Measurements from ENCODE around the gene SDCCAG8.

Gene SDCCAG8

DNA sequence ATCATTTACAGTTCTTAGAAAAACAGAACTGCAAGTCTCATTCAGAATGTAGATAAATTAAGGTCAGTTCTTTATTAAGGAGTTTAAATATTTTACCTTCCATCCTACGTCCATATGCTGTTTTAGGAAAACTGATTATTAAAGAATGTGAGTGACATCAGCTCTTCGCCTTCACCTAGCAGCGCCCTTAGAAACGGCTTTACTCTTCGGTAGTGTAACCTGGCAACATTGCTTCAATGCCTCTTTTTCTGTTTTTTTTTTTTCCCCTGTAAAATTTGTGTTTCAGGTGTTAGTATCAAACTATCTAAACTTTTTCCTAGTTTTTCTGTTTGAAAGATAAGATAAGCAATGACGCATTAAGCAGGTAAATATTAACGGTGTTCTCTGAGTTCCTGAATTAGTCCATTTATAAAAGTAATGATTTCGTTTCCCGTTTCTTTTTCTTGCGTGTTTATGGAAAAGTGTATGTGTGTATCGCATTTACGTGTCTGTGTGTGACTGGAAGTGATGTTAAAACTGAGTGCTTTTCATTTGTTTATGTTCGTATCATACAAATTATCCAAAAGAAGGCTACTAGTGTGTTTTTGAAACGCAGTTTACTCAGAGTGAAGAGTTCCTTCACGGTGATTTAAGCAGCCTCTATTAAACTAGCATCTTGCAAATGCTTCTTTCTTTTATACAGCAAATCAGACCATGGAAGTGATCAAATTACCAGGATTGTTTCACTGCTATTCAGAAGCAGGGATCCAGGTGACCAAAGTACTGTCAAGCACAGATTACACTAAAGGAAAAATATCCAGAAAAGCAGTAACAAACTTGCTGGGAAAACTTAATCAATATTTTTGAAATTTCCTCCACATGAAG lies 139.0 kb downstream of the SDCCAG8 start:
- no peak for DNase-seq

DNA sequence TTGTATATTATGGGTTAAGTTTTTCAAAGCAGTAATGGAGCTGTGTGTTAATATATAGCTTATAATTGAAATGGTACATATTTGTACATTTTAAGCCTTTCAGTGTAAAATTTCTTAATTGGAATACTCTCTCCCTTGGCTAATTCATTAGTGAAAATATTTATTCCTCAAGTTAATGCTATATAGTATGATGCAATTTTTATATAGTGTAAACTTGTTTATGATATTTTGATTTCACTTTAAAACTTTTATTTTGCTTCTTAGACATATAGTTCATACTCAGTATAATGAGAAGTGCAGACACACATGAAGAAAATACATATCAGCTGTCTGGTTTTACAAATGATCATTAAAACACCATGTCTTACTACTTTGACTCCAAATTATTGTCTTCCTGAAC lies 140.6 kb downstream of the SDCCAG8 start:
- DNase-seq, result no peak

DNA sequence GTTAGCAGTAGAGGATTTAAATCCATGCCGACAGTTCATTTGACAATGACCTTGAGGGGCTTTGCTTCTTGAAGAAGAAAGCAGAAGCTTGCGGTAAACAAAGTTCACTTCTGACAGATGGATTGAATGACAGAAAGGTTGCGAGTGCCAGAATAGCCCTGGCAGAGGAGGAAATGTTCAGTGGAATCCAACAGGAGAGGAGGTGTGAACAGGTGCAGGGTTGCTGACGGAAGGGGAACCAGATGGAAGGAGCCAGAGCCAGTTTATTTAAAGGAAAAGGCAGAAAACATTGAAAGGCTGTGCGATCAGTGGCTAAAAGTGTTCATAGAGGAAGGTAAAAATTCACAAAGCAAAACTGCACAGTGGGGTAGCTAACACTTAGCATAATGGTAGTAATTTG lies 141.0 kb downstream of the SDCCAG8 start:
- DNase-seq, result no peak

DNA sequence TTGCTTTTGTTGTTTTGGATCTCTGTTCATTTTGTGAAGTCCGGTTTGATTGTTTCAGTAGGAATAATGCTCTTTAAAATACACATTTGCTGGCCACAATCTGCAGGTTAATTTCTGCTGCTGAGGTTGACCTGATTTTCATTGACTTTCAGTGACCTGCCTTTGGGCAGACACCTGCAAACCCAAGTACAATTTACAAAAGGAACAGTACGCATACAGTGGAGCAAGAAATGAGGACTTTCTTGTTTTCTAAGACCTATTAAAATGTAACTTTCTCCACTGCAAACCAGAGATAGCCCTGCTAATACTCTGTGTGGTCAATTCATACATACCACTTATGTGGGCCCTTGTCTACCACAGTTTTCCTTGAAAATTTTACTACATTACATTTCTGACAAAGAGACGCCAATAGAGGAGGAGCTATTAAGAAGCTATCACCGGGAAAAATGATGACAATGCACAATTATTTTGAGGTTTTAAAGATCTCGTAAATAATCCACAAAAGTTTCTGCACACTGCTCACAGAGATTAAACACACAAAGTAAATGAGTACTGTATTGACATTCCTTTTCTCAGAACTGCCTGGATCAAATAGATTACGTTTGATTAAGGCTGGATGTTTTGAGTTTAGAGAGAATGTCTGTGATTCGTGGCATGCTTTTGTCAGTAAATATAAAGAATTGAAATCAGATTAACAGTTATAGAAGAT lies 141.9 kb downstream of the SDCCAG8 start:
- no peak for DNase-seq

DNA sequence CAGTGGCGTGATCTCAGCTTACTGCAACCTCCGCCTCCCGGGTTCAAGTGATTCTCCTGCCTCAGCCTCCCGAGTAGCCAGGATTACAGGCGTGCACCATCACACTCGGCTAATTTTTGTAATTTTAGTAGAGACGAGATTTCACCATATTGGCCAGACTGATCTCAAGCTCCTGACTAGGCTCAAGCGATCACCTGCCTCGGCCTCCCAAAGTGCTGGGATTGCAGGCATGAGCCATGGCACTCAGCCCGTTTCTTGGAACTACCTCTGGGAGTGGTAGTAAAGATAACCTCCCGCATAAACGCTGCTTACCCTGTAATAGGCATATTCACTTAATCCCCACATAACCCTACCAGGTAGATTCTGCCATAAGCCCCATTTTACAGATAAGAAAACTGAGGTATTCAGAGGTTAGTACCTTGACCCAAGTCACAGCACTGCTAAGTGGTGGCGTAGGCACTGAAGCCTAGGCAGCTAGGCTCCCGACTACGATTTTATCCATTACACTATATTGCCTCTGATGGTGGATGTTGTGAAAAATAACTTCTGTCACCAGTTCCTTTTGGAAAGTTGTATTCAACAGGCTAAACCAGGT lies 143.8 kb downstream of the SDCCAG8 start:
- DNase-seq, result no peak

DNA sequence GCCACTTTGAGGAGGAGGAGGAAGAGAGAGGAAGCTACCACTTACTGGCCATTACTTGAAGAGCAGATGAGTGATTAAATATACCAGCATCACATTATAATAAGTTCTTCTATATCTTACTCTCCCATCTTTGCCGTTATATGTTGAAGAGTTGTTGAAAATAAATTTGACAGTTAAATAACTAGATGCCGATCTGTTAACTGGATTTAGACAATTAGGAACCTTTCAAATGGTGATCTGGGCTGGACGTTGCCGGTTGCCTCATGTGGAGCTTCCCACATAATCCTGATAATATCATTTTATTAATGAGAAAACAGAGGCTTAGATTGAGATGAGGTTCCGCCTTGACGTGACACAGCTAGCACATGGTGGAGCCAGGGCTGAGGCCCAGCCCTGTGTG lies 147.0 kb downstream of the SDCCAG8 start:
- DNase-seq, result no peak

DNA sequence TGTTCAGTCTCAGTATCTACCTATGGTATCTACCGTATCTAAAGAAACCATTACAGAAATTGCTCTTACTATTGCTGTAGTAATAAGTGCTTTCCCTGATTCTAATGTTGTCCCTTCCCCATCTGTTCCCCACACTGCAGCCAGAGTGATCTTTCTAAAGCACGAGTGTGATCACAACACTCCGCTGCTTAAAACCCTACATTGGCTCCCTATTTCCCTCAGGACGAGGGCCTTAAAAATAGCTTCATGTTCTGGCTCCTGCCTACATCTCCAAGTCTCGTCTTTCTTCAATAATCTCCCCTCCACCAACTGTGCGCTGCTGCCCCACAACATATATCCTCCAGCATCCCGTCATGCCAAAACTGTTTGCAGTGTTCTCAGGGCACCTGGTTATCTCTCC lies 150.6 kb downstream of the SDCCAG8 start:
- DNase-seq, result no peak

DNA sequence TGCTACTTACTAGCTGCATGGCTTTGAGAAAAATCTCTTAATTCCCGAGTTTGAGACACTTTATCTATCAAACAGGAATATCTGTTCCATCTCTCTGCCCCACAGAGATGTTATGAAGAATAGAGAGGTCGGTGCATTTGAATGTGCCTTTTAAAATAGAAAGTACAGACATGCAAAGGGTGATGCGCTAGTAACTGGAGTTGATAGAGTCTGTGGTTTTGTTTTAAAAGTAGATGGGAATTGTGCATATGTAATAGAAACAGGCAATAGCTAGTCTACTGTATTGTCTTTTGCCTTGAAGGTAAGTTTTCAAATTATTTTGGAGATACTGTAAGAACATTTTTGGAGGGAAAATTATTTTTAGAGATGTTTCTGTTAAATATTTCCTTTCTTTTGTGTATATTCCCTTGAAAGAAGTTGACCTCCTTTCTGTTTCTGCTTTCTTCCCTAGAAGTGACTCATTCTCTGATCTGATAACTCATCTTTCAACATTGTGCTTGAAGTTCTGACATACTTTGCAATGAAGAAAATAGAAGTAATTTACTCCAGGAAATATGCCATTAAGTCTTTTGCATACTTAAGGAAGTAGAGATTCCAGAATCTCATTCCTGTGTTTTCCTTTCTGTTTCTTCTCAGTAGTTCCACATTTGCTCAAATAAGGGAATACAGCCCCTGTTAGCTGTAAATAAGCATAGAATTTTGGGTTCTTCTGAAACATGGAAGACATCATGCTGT lies 151.6 kb downstream of the SDCCAG8 start:
- no peak for DNase-seq

DNA sequence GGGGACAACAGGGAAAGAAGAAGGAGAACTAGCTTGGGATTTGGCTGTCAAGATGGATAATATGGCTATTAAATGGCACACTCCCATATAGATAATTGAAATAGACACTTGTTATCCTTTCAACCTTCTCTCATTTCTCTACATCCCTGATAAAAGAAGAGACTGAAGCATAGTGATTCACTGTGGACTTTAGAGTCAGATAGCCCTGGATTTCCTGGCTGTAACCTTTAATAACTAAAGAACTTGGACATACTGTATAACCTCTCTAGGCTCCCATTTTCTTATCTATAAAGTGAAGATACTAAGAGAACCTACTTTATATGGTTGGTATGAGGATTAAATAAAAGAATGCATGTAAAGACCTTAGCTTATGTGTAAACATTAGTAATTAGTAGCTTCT lies 152.6 kb downstream of the SDCCAG8 start:
- DNase-seq, result no peak

DNA sequence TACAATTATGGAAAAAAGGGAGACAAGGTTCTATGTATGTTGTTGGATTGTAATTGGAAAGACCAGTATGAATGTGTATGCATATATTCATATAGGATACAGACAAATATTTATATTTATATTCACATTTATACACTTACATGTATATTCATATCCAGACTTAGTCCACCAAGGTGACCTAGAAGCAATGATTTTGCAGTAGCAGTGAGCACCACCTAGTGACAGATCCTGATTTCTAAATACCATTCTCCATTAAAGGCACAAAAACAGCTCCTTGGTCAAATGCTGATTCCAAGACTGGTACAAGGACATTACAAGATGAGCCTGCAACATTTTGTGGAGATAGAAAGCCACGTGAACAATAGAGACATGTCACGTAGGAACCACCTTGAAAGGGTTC lies 153.4 kb downstream of the SDCCAG8 start:
- no peak for DNase-seq

DNA sequence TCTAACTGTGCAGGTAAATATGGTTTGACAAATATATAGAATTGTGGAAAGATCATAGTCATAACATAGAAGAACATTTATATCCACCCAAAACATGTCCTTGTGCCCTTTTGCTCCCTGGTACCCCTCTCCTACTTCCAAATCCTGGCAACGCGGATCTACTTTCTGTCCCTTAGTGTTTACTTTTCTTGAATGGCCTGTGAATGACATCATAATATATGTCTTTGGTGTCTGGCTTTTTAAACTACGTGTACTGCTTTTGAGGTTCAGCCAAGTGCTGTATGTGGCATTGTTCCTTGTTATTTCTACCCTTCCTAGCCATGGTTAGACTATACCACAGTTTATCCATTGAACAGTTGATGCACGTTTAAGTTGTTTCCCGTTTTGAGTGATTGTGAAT lies 155.6 kb downstream of the SDCCAG8 start:
- DNase-seq, result peak; percentile 29

DNA sequence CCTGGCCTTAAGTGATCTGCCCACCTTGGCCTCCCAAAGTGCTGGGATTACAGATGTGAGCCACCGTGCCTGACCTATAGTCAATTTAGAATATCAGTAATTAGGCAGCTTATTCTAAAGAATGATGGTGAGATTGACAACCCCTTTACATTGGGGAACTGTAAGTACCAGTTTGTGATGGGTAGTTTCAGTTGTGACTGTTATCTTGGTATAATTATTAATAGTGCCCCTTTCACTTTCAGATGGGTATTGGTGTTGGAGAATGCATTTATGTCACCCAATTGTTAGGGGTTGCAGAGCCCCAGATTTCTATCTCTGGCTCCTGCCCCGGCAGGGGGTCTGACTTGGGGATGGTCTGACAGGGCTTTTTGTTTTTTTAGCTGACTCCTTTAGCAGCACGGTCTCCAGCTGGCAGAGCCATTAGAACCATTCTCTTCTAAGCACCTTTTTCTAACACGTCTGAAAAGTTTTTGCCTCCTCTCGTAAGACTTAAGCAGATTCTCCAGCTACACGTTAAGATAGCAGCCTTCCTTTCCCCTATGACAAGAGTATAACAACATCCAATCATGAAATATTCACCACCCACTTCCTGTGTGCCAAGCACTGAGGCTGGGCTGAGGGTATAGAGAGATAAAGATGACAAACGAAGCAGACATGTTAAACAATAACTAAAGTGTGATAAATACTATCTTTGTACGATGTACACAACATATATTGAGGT lies 157.8 kb downstream of the SDCCAG8 start:
- no peak for DNase-seq

DNA sequence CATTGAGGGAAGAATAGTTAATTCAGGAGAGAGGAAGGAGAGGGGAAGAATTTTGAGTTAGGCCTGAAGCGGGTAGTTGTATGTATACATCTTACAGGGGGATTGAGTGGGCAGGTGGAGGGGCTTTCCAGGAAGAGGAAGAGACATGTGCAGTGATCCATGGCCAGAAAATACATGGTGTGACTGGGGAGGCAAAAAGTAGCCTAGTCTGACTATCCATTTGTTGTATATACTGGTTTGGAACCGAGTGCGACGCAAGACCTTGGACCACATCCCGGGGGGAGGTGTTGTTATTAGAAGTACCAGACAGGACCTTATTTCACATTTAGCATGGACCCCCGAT lies 158.3 kb downstream of the SDCCAG8 start:
- no peak for DNase-seq

DNA sequence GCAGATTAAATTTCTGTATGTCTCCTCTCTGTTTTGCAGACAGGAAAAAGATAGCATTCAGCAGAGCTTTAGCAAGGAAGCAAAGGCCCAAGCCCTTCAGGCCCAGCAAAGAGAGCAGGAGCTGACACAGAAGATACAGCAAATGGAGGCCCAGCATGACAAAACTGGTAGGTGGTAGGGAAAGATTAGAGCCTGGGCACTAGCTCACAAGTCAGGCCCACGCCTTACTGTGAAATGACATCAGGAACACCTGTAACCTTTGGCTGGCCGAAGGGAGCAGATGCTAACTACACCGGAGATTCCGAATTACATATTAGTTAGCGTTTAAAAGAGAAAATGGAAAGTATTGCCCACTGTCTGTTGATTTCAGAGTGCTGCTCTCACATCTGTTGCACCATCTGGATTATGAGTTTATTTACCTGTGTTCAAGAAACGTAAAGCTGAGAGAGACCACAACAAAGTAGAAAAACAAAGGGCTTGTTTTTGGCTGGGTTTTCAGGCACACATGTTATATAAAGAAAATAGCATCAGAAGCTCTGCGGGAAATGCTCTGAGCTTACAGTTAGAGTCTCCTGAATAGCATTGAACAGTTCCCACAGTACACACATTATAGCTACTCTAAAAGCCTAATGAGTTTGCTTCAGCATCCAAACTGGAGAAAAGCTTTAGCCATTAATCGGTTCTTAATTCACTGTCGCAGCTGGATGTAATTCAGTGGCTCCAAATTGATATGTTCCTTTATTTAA lies 160.0 kb downstream of the SDCCAG8 start:
- no peak for DNase-seq

DNA sequence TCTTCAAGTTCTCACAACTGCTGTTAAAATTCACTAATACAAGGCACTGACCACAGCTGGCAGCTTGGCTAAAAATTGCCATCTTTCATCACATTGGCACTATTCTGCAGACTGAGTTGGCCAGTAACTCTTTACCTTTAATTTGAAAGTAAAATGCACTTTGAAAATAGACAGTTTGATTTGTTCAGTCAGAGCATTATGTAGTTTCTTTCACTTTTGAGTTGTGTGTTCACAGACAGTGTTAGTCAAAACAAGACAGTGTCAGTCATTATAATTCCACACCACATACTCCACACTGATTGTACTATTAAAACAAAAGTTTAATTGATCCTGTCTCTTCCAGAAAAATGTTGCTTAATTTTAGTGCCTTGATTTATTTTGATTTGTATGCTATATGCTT lies 160.7 kb downstream of the SDCCAG8 start:
- DNase-seq, result no peak

DNA sequence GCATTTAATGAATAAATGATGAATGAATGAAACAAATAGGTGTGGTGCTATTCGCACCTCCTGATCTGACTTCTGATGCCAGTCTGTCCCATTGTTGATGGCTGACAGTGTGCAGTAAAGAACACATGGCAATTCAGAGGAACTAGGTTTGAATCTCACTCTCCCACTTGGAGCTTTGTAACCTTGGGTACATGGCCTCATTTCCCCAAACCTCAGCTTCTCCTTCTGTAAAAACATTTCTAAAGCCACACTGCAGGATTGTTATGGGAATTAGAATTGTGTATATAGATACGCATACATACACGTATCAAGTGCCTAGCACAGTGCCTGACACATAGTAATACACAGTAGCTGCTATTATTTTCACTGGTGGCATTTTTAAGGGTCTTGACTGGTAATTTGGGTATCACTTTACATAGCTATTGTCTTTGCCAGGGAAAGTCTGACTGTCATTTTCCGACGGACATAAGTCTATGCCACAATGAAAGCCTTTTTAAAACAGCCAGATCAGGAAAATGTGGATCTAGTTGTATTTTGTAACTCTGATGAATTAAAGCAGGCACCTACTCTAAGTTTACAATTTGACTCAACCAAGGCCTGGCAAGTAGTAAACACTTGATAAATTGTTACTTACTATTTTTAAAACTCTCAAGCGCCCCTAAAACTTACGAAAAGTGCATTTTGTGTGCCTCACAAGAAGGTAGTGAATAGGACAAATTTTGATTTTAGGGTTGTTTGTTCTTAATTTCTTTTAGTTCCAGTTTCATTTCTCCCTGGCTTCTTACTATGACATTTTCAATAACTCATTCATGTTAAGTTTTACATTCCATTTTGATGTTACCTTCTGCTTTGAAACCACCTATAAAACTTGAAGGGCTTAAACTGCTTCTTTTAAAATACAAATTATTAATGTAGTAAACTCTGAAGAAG lies 164.4 kb downstream of the SDCCAG8 start:
- no peak for DNase-seq

DNA sequence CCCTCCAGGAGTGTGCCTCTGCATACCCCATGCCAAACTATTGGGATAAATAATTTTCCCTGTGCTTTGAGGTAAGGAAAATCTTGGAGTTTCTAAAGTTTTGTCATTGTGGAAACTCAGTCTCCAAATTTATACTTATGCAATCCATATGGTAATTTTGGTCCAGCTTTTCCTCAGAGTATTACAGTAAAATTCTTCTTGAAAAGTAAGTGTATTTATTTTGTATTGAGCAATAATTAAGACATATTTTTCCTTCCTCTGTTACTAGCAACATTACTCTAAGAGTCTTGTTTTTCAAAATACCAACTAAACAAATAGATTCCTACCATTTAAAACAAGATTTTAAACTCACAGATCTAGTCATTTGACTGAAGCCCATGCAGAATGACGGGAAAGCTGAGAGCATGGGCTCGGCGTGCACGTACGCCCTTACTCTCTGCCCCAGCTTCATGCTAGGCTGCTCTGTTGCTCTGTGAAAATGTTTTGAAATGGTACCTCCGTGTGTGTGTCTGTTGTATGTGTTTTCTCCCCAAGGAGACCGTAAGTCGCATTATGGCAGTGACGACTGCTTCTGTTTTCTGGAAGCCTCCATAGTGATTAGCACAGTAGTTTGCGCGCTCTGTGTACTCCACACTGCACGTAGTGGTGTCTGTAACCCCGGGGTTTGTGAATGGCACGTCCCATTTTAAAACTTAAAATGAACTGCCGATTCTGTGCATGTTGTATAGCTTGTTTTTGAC lies 165.3 kb downstream of the SDCCAG8 start:
- DNase-seq, result no peak

DNA sequence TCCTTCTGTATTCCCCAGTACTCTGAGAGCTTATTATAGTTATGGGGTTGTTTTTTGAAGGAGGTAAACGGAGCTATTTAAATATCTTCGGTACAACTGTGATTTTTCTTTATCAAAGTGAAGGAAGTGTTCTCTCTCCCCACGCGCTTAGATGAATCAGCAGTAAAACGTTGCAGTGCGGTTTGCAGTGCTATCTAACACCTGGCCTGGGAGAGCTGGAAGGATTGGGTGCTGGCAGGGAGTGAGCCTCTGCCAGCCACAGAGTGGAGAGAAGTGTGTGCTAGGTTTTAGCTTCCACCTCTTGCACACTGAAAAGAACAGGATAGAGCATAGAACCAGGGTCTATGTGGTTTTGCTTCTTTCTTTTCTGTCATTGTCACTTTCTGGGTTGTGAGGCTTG lies 165.9 kb downstream of the SDCCAG8 start:
- peak; percentile 81 for DNase-seq

DNA sequence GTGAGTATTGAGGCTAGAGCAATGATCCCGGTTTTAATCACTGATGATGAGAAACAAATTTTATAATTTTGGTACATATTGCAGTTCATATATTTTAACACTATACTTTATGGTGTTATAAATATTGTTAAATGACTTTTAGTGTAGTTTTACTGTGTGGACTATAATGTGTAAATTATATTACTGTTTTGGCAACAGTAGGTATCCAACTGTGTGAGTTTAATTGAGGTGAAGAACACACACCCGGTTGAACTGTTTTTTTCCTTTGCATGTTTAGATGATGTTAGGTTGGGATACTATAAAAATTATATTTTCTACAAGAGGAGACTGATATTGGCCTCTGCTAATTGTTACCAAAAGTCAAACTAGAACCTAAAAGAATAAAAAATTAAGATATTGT lies 166.5 kb downstream of the SDCCAG8 start:
- no peak for DNase-seq

DNA sequence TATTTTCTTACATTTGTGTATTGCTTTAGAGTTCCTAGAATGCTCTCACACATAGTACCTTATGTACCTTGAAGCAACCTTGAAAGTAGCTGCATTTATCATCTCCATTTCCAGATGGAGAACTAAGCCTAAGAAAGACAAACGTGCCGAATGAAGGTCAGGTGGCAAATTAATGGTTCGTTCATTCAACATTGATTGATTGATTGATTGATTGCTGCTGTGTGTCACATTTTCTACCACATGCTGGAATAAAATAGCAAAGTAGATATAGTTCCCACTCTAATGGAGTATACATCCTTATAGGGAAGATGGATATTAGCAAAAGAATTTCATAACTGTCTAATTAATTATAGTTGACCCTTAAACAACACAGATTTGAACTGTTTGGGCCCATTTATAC lies 172.2 kb downstream of the SDCCAG8 start:
- no peak for DNase-seq

All from NCI-H1092 (cell line).